BLaER1 treated with 17β-estradiol and CSF1 and Interleukin-3, amounts not matched to agents 10 nM and 100 nM (cell line): ENCODE results near the gene PHC1.
"Not testable (repeated sequence)": the region's sequence is repeated elsewhere in the genome, so short reads cannot be mapped to it uniquely, and the experiment has no call there.

Experiments used
- H3K27ac ChIP-seq, 11 experiments: shearing (Covaris generic); formaldehyde crosslinking; 2 replicates each; pipeline ENCODE4 v1.8.1; 2022
- H3K27me3 ChIP-seq, 11 experiments: shearing (Covaris generic); formaldehyde crosslinking; 2 replicates each; pipeline ENCODE4 v1.8.1; 2022
- H3K36me3 ChIP-seq, 11 experiments: shearing (Covaris generic); formaldehyde crosslinking; 2 replicates each; pipeline ENCODE4 v1.8.1; 2022
- H3K4me1 ChIP-seq, 10 experiments: shearing (Covaris generic); formaldehyde crosslinking; 2 replicates each; pipeline ENCODE4 v1.8.1; 2022
- H3K4me2 ChIP-seq, 11 experiments: shearing (Covaris generic); formaldehyde crosslinking; 2 replicates each; pipeline ENCODE4 v1.8.1; 2022
- H3K4me3 ChIP-seq, 10 experiments: shearing (Covaris generic); formaldehyde crosslinking; 2 replicates each; pipeline ENCODE4 v1.8.1; 2022
- H3K9ac ChIP-seq, 11 experiments: shearing (Covaris generic); formaldehyde crosslinking; 2 replicates each; pipeline ENCODE4 v1.8.1; 2022
- H3K9me3 ChIP-seq, 11 experiments: shearing (Covaris generic); formaldehyde crosslinking; replicated peaks in 1 of 11; 2 replicates each; pipeline ENCODE4 v1.8.1; 2022
- H4K20me1 ChIP-seq, 11 experiments: shearing (Covaris generic); formaldehyde crosslinking; 2 replicates each; pipeline ENCODE4 v1.8.1; 2022
- Cebpa-rat ChIP-seq, 11 experiments: shearing (Covaris generic); IDR thresholded peaks; 2 replicates each; pipeline ENCODE4 v1.8.1; 2022

Gene PHC1

DNA sequence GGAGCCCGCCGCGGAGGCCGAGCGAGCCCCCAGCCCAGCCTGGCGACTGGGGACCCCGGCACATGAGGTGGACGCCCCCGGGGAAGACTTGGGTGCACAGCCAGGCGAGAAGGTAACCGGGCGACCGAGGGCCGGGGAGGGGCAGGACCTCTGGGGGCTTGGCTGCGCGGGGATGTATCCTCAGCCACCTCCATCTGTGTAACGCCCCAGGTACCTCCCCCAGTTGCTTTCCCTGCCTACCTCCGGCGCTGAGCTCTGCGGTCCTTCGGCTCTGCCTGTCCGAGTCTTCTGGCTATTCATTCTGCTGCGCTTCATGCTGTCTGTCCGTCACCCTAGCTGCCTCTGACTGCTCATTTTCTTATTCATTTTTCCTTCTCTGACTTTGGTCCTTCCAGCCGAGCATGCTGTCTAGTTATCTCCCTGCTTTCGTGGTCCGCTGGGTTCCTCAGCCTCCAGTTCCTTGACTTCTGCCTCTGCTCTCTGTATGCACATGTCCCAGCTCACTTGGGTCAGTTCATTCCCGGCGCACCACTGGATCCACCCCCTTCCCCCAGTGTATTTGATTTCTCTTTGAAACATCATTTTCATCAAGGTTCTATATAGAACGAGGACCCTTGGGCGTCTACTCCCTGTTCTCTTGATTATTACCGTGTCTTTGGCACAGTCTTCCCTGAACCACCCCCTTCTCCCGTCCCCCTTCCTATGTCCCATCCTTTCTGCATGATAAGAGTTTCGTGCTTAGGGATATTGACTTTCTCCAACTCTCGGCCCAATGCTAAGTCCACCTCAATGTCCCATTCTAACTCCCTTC is 612 bp downstream of the PHC1 start:
- Histone ChIP-seq H3K9me3 (no peaks in the 10 kb centered on the region), H3K4me2 (peak overlapping the region; percentile 85 to 98 (median 93)), H3K27ac (peak overlapping the region; percentile 40 to 76 (median 67); a peak in 21 of 22 replicates), H4K20me1 (peaks cover 0 to 4% (median 0%) of the 10 kb centered on the region in 11 experiments; a peak in 3 of 22 replicates), H3K36me3 (peaks cover 17 to 29% (median 20%) of the 10 kb centered on the region in 11 experiments), H3K4me3 (peak overlapping the region; percentile 68 to 85 (median 78)), H3K9ac (peak overlapping the region; percentile 66 to 84 (median 80)), H3K27me3 (no peaks in the 10 kb centered on the region), H3K4me1 (peaks cover 28 to 59% (median 33%) of the 10 kb centered on the region in 10 experiments)
- TF ChIP-seq Cebpa-rat (IDR thresholded peaks at IDR 0.05) = no peak

DNA sequence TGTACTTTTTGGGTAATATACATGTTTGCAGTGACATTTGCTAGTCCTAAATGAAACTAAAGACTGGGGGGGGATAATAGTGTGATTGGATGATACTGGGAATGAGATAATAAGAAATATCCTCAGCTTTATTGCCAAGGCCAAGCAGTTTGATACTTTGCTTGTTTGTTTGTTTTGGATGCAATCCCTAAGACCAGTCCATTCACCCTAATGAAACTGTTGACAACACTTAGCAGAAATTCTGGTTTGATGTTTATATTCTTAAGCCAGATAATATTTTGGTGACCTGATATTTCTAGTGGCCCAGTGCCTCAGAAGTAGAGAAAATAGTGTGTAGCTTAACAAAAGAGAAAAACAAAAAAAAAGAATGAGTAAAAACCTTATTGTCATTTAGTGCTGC is 1.8 kb downstream of the PHC1 start:
- no peak for TF ChIP-seq Cebpa-rat (IDR thresholded peaks at IDR 0.05)
- Histone ChIP-seq H3K9ac (peak overlapping the region in 3 of 11 experiments; percentile 77 to 84 (median 81); a peak in 4 of 22 replicates), H3K4me1 (peaks cover 28 to 64% (median 33%) of the 10 kb centered on the region in 10 experiments), H3K4me3 (peak overlapping the region in 3 of 10 experiments; percentile 73 to 81 (median 79); a peak in 6 of 20 replicates), H3K27me3 (no peaks in the 10 kb centered on the region), H3K9me3 (no peaks in the 10 kb centered on the region), H3K36me3 (peaks cover 29 to 41% (median 31%) of the 10 kb centered on the region in 11 experiments), H3K27ac (no peak overlapping the region), H3K4me2 (peak overlapping the region; percentile 85 to 98 (median 93)), H4K20me1 (peaks cover 0 to 4% (median 0%) of the 10 kb centered on the region in 11 experiments; a peak in 3 of 22 replicates)

DNA sequence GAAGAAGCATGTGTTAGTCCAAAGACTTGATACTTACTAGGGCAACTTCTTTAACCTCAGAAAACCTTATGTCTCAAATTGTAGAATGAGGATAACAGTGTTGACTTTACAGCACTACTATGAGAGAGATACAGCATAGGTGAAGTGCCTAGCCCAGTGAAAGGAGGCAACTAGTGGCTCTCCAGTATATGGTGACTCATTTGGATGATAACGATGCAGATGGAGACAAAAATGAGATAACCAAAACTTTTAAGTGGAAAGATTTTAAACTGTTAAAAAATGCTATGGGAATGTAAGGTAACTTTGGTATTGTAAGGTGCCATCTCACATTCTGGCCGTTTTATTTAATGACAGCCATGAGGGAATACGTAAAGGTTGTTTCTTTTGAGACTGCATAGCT is 2.7 kb downstream of the PHC1 start:
- Histone ChIP-seq H3K4me2 (peak overlapping the region in 5 of 11 experiments; percentile 87 to 98 (median 94); a peak in 7 of 22 replicates), H3K27me3 (no peaks in the 10 kb centered on the region), H4K20me1 (peaks cover 0 to 4% (median 0%) of the 10 kb centered on the region in 11 experiments; a peak in 3 of 22 replicates), H3K4me3 (no peak overlapping the region), H3K9me3 (no peaks in the 10 kb centered on the region), H3K4me1 (peaks cover 26 to 60% (median 33%) of the 10 kb centered on the region in 10 experiments), H3K36me3 (peaks cover 36 to 50% (median 40%) of the 10 kb centered on the region in 11 experiments), H3K9ac (no peak overlapping the region), H3K27ac (no peak overlapping the region)
- no peak for TF ChIP-seq Cebpa-rat (IDR thresholded peaks at IDR 0.05)

DNA sequence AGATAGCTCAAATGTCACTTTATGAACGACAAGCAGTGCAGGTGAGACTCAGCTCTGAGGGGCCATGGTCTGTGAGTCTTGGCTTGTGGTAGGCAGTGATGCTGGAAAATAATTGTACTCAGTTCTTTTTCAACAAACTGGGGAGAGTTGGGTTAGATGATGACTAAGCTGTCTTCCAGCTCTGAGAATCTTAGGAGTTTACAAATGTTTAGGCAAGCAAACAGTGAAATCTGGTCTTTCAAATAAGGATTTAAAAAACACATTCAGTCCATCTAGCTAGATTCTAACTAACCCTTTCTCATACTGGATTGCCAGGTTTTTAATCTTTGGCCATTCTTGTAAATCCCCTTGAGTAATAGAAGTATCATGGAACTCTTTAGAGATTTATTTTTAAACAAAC is 3.4 kb downstream of the PHC1 start:
- Histone ChIP-seq H4K20me1 (peaks cover 0 to 4% (median 0%) of the 10 kb centered on the region in 11 experiments; a peak in 3 of 22 replicates), H3K4me2 (peak overlapping the region in 2 of 11 experiments; percentile 42 to 98; a peak in 3 of 22 replicates), H3K9me3 (no peaks in the 10 kb centered on the region), H3K9ac (no peak overlapping the region), H3K27me3 (no peaks in the 10 kb centered on the region), H3K27ac (no peak overlapping the region), H3K4me3 (no peak overlapping the region), H3K4me1 (peaks cover 25 to 53% (median 30%) of the 10 kb centered on the region in 10 experiments), H3K36me3 (peaks cover 42 to 57% (median 47%) of the 10 kb centered on the region in 11 experiments)
- no peak for TF ChIP-seq Cebpa-rat (IDR thresholded peaks at IDR 0.05)

DNA sequence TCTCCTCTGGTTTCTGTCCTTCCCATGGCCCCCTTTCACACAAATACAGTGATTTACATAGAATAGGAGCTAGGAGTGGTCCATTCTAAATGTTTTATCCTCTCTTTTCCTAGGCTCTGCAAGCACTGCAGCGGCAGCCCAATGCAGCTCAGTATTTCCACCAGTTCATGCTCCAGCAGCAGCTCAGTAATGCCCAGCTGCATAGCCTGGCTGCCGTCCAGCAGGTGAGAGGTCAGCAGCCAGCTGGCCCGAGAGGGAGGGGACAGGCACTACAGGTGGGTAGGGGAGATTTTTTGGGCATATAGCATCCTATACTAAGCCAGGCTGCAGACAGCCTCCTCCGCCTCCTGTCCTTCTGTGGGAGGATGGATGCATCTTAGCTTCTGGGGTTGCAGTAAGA is 5.3 kb downstream of the PHC1 start:
- H3K36me3 ChIP-seq = peaks cover 54 to 75% (median 63%) of the 10 kb centered on the region in 11 experiments
- H4K20me1 ChIP-seq = not testable (repeated sequence)

DNA sequence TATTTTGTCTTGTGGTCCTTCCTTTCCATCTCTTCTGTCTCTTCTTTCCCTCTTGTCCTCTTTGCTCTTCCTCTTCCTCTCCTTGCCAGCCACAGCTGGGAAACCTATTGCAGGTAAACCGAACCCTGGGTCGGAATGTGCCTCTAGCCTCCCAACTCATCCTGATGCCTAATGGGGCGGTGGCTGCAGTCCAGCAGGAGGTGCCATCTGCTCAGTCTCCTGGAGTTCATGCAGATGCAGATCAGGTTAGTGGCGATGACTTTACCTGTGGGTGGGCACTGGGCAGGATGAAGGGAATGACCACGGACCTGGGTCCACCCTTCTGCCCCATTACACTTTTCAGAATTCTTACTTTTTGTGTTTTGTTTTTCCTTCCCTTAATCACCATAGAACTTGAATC is 8.2 kb downstream of the PHC1 start:
- Histone ChIP-seq H3K4me1 (peaks cover 0 to 17% (median 0%) of the 10 kb centered on the region in 10 experiments; a peak in 5 of 20 replicates), H3K9me3 (no peaks in the 10 kb centered on the region), H3K36me3 (peaks cover 58 to 98% (median 81%) of the 10 kb centered on the region in 11 experiments), H3K27me3 (no peaks in the 10 kb centered on the region), H3K9ac (no peak overlapping the region), H4K20me1 (no peaks in the 10 kb centered on the region; a peak in 1 of 22 replicates), H3K4me3 (no peak overlapping the region), H3K27ac (no peak overlapping the region), H3K4me2 (no peak overlapping the region)
- no peak for TF ChIP-seq Cebpa-rat (IDR thresholded peaks at IDR 0.05)

More for the DNA sequence above, 5.3 kb downstream of the PHC1 start:
- H3K4me1 ChIP-seq = peaks cover 13 to 41% (median 18%) of the 10 kb centered on the region in 10 experiments
- H3K27ac ChIP-seq, H3K27me3 ChIP-seq, H3K9ac ChIP-seq, H3K4me3 ChIP-seq, H3K9me3 ChIP-seq, H3K4me2 ChIP-seq: not testable (repeated sequence)

DNA sequence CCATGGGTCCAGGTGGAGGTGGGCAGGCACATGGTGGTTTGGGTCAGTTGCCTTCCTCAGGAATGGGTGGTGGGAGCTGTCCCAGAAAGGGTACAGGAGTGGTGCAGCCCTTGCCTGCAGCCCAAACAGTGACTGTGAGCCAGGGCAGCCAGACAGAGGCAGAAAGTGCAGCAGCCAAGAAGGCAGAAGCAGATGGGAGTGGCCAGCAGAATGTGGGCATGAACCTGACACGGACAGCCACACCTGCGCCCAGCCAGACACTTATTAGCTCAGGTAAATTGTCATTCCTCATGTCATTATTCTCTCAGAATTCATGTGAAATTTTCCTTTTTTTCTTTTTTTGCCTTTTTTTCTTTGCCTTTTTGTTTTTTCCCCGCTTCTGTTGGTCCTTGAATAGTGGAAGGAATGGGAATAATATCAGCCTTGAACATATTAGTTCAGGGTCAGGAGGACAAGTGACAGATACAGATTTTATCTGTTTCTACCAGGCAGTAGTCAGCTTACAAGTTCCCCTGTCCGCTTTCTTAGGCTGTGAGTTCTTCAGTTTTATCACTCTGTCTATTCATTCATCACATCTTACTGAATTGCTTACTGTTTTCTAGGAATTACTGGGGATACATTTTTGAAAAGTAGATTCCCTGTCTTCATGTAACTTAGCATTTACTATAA is 16.5 kb downstream of the PHC1 start:
- not testable (repeated sequence) for H3K9ac ChIP-seq, H3K4me3 ChIP-seq, H3K4me1 ChIP-seq, H3K27ac ChIP-seq, H3K9me3 ChIP-seq, H3K27me3 ChIP-seq, H4K20me1 ChIP-seq, H3K4me2 ChIP-seq
- H3K36me3 ChIP-seq = peaks cover 56 to 92% (median 73%) of the 10 kb centered on the region in 11 experiments

DNA sequence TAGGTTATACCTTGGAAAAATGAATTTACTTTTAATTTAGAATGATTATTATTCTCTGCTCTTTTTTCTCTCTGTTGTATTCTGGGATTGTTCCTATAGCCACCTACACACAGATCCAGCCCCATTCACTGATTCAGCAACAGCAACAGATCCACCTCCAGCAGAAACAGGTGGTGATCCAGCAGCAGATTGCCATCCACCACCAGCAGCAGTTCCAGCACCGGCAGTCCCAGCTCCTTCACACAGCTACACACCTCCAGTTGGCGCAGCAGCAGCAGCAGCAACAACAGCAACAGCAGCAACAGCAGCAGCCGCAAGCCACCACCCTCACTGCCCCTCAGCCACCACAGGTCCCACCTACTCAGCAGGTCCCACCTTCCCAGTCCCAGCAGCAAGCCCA is 18.2 kb downstream of the PHC1 start:
- not testable (repeated sequence) for H3K27me3 ChIP-seq, H3K9me3 ChIP-seq, H4K20me1 ChIP-seq, H3K27ac ChIP-seq, H3K4me2 ChIP-seq, H3K9ac ChIP-seq, H3K4me1 ChIP-seq, H3K4me3 ChIP-seq
- H3K36me3 ChIP-seq = peaks cover 72 to 93% (median 85%) of the 10 kb centered on the region in 11 experiments

DNA sequence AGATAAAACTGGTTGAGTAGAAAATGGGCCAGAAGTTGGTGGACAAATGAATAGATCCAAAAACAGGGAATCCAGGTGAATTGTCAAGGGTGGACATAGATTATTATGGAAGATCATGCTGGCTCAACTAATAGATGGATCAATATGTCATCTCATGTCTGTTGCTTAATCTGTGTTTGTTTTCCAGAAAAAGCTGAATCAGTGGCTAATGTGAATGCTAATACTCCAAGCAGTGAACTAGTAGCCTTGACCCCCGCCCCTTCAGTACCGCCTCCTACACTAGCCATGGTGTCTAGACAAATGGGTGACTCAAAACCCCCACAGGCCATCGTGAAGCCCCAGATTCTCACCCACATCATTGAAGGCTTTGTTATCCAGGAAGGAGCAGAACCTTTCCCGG is 19.8 kb downstream of the PHC1 start:
- H3K9ac ChIP-seq, H3K4me2 ChIP-seq, H3K27me3 ChIP-seq, H3K9me3 ChIP-seq, H3K4me3 ChIP-seq, H3K27ac ChIP-seq: not testable (repeated sequence)
- peaks cover 0 to 11% (median 0%) of the 10 kb centered on the region in 11 experiments; a peak in 7 of 22 replicates for H4K20me1 ChIP-seq
- peaks cover 0 to 22% (median 0%) of the 10 kb centered on the region in 10 experiments; a peak in 5 of 20 replicates for H3K4me1 ChIP-seq
- H3K36me3 ChIP-seq = peaks cover 75 to 93% (median 89%) of the 10 kb centered on the region in 11 experiments
